PC-9 (cell line): ENCODE data around the gene ARMC9.

Source experiments
- EZH2 ChIP-seq: fragments of 200-600 bp; sonication (generic); IDR thresholded peaks from 2 replicates; pipeline ENCODE4 v1.8.0; 2017; ENCODE audit warnings: antibody characterized with exemption, low read depth
- TF ChIP-seq, protein P1 (sequence below): fragments of 200-600 bp; sonication (generic); conservative IDR thresholded peaks from 2 replicates; pipeline ENCODE4 v1.6.1; 2017; ENCODE audit warnings: mixed run types, antibody characterized with exemption, mild to moderate bottlenecking, moderate library complexity

DNA sequence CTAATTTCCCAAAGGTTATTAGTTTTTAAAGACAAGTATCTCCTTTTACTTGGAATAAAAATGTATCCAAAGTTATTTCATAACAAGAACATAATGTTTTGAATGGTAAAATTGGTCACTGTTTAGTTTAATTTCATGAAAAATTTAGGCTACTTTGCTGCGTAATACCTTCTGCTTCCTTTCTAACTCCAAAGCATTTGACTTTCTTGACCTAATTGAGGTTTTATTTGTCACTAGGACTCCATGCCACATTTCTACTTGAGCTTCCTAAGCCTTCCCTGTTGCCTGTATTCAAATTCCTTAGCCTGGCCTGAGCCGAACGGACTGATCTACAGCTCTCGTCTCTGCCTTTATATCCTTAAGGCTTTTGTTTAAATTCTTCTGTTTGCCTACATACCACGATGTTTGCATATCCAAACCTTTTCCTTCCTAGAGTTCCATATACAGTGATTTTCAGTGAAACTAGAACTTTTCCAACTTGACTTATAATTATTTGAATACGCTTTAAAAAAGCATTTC, 25.1 kb downstream of the ARMC9 start:
- TF ChIP-seq, protein P1, sequence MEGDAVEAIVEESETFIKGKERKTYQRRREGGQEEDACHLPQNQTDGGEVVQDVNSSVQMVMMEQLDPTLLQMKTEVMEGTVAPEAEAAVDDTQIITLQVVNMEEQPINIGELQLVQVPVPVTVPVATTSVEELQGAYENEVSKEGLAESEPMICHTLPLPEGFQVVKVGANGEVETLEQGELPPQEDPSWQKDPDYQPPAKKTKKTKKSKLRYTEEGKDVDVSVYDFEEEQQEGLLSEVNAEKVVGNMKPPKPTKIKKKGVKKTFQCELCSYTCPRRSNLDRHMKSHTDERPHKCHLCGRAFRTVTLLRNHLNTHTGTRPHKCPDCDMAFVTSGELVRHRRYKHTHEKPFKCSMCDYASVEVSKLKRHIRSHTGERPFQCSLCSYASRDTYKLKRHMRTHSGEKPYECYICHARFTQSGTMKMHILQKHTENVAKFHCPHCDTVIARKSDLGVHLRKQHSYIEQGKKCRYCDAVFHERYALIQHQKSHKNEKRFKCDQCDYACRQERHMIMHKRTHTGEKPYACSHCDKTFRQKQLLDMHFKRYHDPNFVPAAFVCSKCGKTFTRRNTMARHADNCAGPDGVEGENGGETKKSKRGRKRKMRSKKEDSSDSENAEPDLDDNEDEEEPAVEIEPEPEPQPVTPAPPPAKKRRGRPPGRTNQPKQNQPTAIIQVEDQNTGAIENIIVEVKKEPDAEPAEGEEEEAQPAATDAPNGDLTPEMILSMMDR: no peak
- TF ChIP-seq EZH2: no peak
